H9 (cell line): ENCODE measurements around the gene HOXB8. TPM values are rescaled to one million over a fixed set of nuclear protein-coding genes. Genes with fewer than 3 reads are reported as not detected.

Source experiments
- DNase-seq: peaks from one replicate; pipeline ENCODE4 v3.0.0-alpha.2; 2017
- H2AFZ ChIP-seq: one replicate; pipeline ENCODE4 v1.6.1; 2013; ENCODE audit warnings: mild to moderate bottlenecking, low read length, control low read depth, moderate library complexity
- H2AK5ac ChIP-seq: 2 replicates; pipeline ENCODE4 v1.6.1; 2013; ENCODE audit warnings: low read length, control low read depth, mixed read lengths; ENCODE audit not compliant: insufficient read length
- H2BK120ac ChIP-seq: one replicate; pipeline ENCODE4 v1.6.1; 2013; ENCODE audit warnings: low read depth, mild to moderate bottlenecking, low read length, control low read depth, inconsistent platforms; ENCODE audit not compliant: poor library complexity, severe bottlenecking
- H2BK12ac ChIP-seq: 2 replicates; pipeline ENCODE4 v1.6.1; 2013; ENCODE audit warnings: low read length, control low read depth, mixed read lengths, low read depth; ENCODE audit not compliant: insufficient read length
- H2BK15ac ChIP-seq: 2 replicates; pipeline ENCODE4 v1.6.1; 2013; ENCODE audit warnings: low read depth, low read length, control low read depth
- H2BK20ac ChIP-seq: one replicate; pipeline ENCODE4 v1.6.1; 2013; ENCODE audit warnings: low read depth, mild to moderate bottlenecking, low read length, control low read depth, inconsistent platforms; ENCODE audit not compliant: poor library complexity, severe bottlenecking
- H2BK5ac ChIP-seq: 2 replicates; pipeline ENCODE4 v1.6.1; 2013; ENCODE audit warnings: low read length, control low read depth, mixed read lengths; ENCODE audit not compliant: insufficient read length
- H3K14ac ChIP-seq: 2 replicates; pipeline ENCODE4 v1.6.1; 2013; ENCODE audit warnings: low read length, control low read depth; ENCODE audit not compliant: insufficient read depth
- H3K18ac ChIP-seq: 2 replicates; pipeline ENCODE4 v1.6.1; 2013; ENCODE audit warnings: low read depth, mild to moderate bottlenecking, mixed read lengths, low read length, control low read depth; ENCODE audit not compliant: insufficient read length
- H3K23ac ChIP-seq: 2 replicates; pipeline ENCODE4 v1.6.1; 2013; ENCODE audit warnings: low read length, control low read depth, mixed read lengths, low read depth; ENCODE audit not compliant: insufficient read length
- H3K23me2 ChIP-seq: 2 replicates; pipeline ENCODE4 v1.6.1; 2013; ENCODE audit warnings: low read depth, mild to moderate bottlenecking, mixed read lengths, low read length, control low read depth; ENCODE audit not compliant: insufficient read length, poor library complexity, severe bottlenecking
- H3K27ac ChIP-seq: 2 replicates; pipeline ENCODE4 v1.5.1; 2013; ENCODE audit warnings: low read length, control low read depth, mixed read lengths, low read depth; ENCODE audit not compliant: insufficient read length
- H3K27me3 ChIP-seq: 2 replicates; pipeline ENCODE4 v1.6.1; 2013; ENCODE audit warnings: low read length, control low read depth, inconsistent platforms; ENCODE audit not compliant: insufficient read depth
- H3K4ac ChIP-seq: 2 replicates; pipeline ENCODE4 v1.6.1; 2013; ENCODE audit warnings: low read depth, mild to moderate bottlenecking, control low read depth, inconsistent platforms, low read length, moderate library complexity
- H3K4me1 ChIP-seq: 2 replicates; pipeline ENCODE4 v1.6.1; 2013; ENCODE audit warnings: low read length, control low read depth, inconsistent platforms; ENCODE audit not compliant: insufficient read depth
- H3K4me2 ChIP-seq: 2 replicates; pipeline ENCODE4 v1.6.1; 2013; ENCODE audit warnings: low read length, control low read depth, mixed read lengths; ENCODE audit not compliant: insufficient read length, insufficient read depth
- H3K56ac ChIP-seq: 2 replicates; pipeline ENCODE4 v1.6.1; 2013; ENCODE audit warnings: low read depth, mild to moderate bottlenecking, mixed read lengths, low read length, control low read depth; ENCODE audit not compliant: insufficient read length
- H3K79me1 ChIP-seq: 2 replicates; pipeline ENCODE4 v1.6.1; 2013; ENCODE audit warnings: low read depth, mild to moderate bottlenecking, moderate library complexity, low read length, control low read depth, inconsistent platforms; ENCODE audit not compliant: insufficient read depth, poor library complexity, severe bottlenecking
- H3K79me2 ChIP-seq: 2 replicates; pipeline ENCODE4 v1.6.1; 2013; ENCODE audit warnings: low read length, control low read depth, inconsistent platforms; ENCODE audit not compliant: insufficient read depth
- H3K9ac ChIP-seq: 2 replicates; pipeline ENCODE4 v1.6.1; 2013; ENCODE audit warnings: low read length, control low read depth, mixed read lengths; ENCODE audit not compliant: insufficient read length; ENCODE audit errors: extremely low read depth
- H3K9me3 ChIP-seq: one replicate; pipeline ENCODE4 v1.6.1; 2013; ENCODE audit warnings: low read depth, low read length, inconsistent platforms; ENCODE audit not compliant: control insufficient read depth
- H3T11ph ChIP-seq: one replicate; pipeline ENCODE4 v1.6.1; 2013; ENCODE audit warnings: mild to moderate bottlenecking, low read length, control low read depth, inconsistent platforms
- H4K20me1 ChIP-seq: one replicate; pipeline ENCODE4 v1.6.1; 2013; ENCODE audit not compliant: control insufficient read depth, insufficient read length, insufficient read depth
- H4K5ac ChIP-seq: 2 replicates; pipeline ENCODE4 v1.6.1; 2013; ENCODE audit warnings: low read depth, mild to moderate bottlenecking, mixed read lengths, low read length, control low read depth; ENCODE audit not compliant: insufficient read length
- H4K8ac ChIP-seq: replicated peaks from 2 replicates; pipeline ENCODE4 v1.6.1; 2013; ENCODE audit warnings: low read length, control low read depth, mixed read lengths, low read depth; ENCODE audit not compliant: insufficient read length
- H4K91ac ChIP-seq: 2 replicates; pipeline ENCODE4 v1.6.1; 2013; ENCODE audit warnings: low read depth, mild to moderate bottlenecking, moderate library complexity, mixed read lengths, low read length, control low read depth; ENCODE audit not compliant: insufficient read length
- H3K27ac Mint-ChIP-seq, 3 experiments: 2 replicates in 2 of 3; 3 replicates in 1 of 3; pipeline ENCODE4 v1.8.0; 2020 to 2021; ENCODE audit warnings: mixed read lengths in 3 of 3, mild to moderate bottlenecking in 1 of 3, moderate library complexity in 1 of 3
- H3K27me3 Mint-ChIP-seq: 2 replicates; pipeline ENCODE4 v1.8.0; 2021; ENCODE audit warnings: low read depth, mild to moderate bottlenecking, moderate library complexity, mixed read lengths
- H3K36me3 Mint-ChIP-seq, 3 experiments: 2 replicates in 2 of 3; 3 replicates in 1 of 3; pipeline ENCODE4 v1.8.0; 2020 to 2021; ENCODE audit warnings: low read depth in 3 of 3, mixed read lengths in 3 of 3; ENCODE audit not compliant: insufficient read depth in 1 of 3
- H3K4me1 Mint-ChIP-seq, 2 experiments: 2 replicates each; pipeline ENCODE4 v1.8.0; 2020; ENCODE audit warnings: mixed read lengths in 2 of 2
- H3K4me3 Mint-ChIP-seq, 2 experiments: 2 replicates in 1 of 2; 3 replicates in 1 of 2; pipeline ENCODE4 v1.8.0; 2020 to 2021; ENCODE audit warnings: mild to moderate bottlenecking in 2 of 2, mixed read lengths in 2 of 2, moderate library complexity in 1 of 2
- H3K9me3 Mint-ChIP-seq, 2 experiments: 2 replicates in 1 of 2; 3 replicates in 1 of 2; pipeline ENCODE4 v1.8.0; 2020; ENCODE audit warnings: mild to moderate bottlenecking in 2 of 2, mixed read lengths in 2 of 2, moderate library complexity in 1 of 2
- CTCF ChIP-seq: fragments of 200-600 bp; sonication (generic); conservative IDR thresholded peaks from 3 replicates; pipeline ENCODE4 v1.8.0; 2021; ENCODE audit warnings: antibody characterized with exemption, mild to moderate bottlenecking
- WGBS: extraction: QIAGEN DNeasy Blood & Tissue Kit; methylation state at CpG from one replicate; pipeline ENCODE4 v1.1.7; 2013; ENCODE audit warnings: missing lambda C conversion rate, low lambda C conversion rate, mixed read lengths; ENCODE audit not compliant: insufficient read length; ENCODE audit errors: extremely low coverage; 5-methylcytosine and 5-hydroxymethylcytosine counted together
- total RNA-seq: library from RNA; stranded (reverse); gene quantifications from 2 replicates; pipeline ENCODE4 v1.2.1, GENCODE V29; 2021

HOXB8 gene
- total RNA-seq, 1 experiment from 2014 or later: not detected

GRCh38 chr17:48615963-48616716, 1.0 kb upstream of the HOXB8 start:
- Histone ChIP-seq H4K8ac (no peak overlapping the region), H2BK12ac (no peak overlapping the region), H2BK20ac (no peak overlapping the region), H3K79me2 (no peaks in the 10 kb centered on the region), H2BK15ac (no peak overlapping the region), H4K5ac (no peak overlapping the region), H3K18ac (no peak overlapping the region), H3K4ac (no peak overlapping the region), H4K20me1 (no peaks in the 10 kb centered on the region), H3K14ac (no peak overlapping the region), H3K23me2 (no peaks in the 10 kb centered on the region), H2AFZ (no peak overlapping the region), H2BK5ac (no peak overlapping the region), H3K27ac (no peak overlapping the region), H3K79me1 (no peaks in the 10 kb centered on the region), H3K4me1 (no peaks in the 10 kb centered on the region), H2BK120ac (no peak overlapping the region), H3K9ac (no peak overlapping the region), H3K9me3 (no peaks in the 10 kb centered on the region), H3T11ph (no peak overlapping the region), H3K23ac (no peak overlapping the region), H3K56ac (no peak overlapping the region), H3K4me2 (no peak overlapping the region), H2AK5ac (no peak overlapping the region), H4K91ac (no peak overlapping the region), H3K27me3 (peaks cover 97% of the 10 kb centered on the region)
- Mint-ChIP-seq H3K9me3 (peaks cover 2 to 25% of the 10 kb centered on the region in 2 experiments; a peak in 3 of 5 replicates), H3K27me3 (peaks cover 100% of the 10 kb centered on the region), H3K27ac (no peak overlapping the region), H3K4me1 (peaks cover 8 to 30% of the 10 kb centered on the region in 2 experiments), H3K4me3 (no peak overlapping the region), H3K36me3 (no peaks in the 10 kb centered on the region; a peak in 1 of 7 replicates)
- no peak for TF ChIP-seq CTCF
- DNase-seq: no peak
- WGBS: no CpG with 5 or more reads among the region's 17 CpGs
